H7 (cell line): ENCODE results near the gene LY9. TPM values are rescaled to one million over a fixed set of nuclear protein-coding genes. Genes with fewer than 3 reads are reported as not detected.

ENCODE experiments used
- DNase-seq: peaks from one replicate; pipeline ENCODE4 v3.0.0; 2012
- H3K27me3 ChIP-seq: 2 replicates; pipeline ENCODE4 v1.6.0; 2011; ENCODE audit warnings: mild to moderate bottlenecking, low read length; ENCODE audit not compliant: control insufficient read depth, insufficient read depth
- H3K36me3 ChIP-seq: replicated peaks from 2 replicates; pipeline ENCODE4 v1.5.1; 2011; ENCODE audit warnings: low read length; ENCODE audit not compliant: control insufficient read depth, insufficient read depth
- H3K4me3 ChIP-seq: 2 replicates; pipeline ENCODE4 v1.5.1; 2011; ENCODE audit warnings: low read depth, mild to moderate bottlenecking, control low read depth, low read length, moderate library complexity; ENCODE audit not compliant: insufficient read depth
- total RNA-seq: library from RNA; depleted of rRNA; stranded (reverse); fragments of >200 nt; shearing (Covaris generic); gene quantifications from 2 replicates; pipeline ENCODE4 v1.2.3, GENCODE V29; 2014

LY9 gene
- total RNA-seq, 1 experiment from 2014 or later: 0.24 TPM

- peak; percentile 12 for DNase-seq
- H3K36me3 ChIP-seq: no peaks in the 10 kb centered on the region
- H3K4me3 ChIP-seq: no peak overlapping the region
- H3K27me3 ChIP-seq: no peaks in the 10 kb centered on the region
Observed at GRCh38 chr1:160806109-160806665, 10.2 kb downstream of the LY9 start.

GRCh38 chr1:160806784-160807183 is 10.8 kb downstream of the LY9 start:
- no peak for DNase-seq
- no peaks in the 10 kb centered on the region for H3K27me3 ChIP-seq
- H3K4me3 ChIP-seq: no peak overlapping the region
- H3K36me3 ChIP-seq: no peaks in the 10 kb centered on the region

GRCh38 chr1:160807247-160807646 is 11.3 kb downstream of the LY9 start:
- Histone ChIP-seq H3K36me3 (no peaks in the 10 kb centered on the region), H3K4me3 (no peak overlapping the region), H3K27me3 (no peaks in the 10 kb centered on the region)
- DNase-seq: no peak

GRCh38 chr1:160807738-160808137 is 11.8 kb downstream of the LY9 start:
- Histone ChIP-seq H3K27me3 (no peaks in the 10 kb centered on the region), H3K36me3 (no peaks in the 10 kb centered on the region), H3K4me3 (no peak overlapping the region)
- peak; percentile 28 for DNase-seq

GRCh38 chr1:160808289-160808688 is 12.3 kb downstream of the LY9 start:
- Histone ChIP-seq H3K36me3 (no peaks in the 10 kb centered on the region), H3K27me3 (no peaks in the 10 kb centered on the region), H3K4me3 (no peak overlapping the region)
- no peak for DNase-seq

GRCh38 chr1:160810486-160810885 is 14.5 kb downstream of the LY9 start:
- no peak for DNase-seq
- H3K4me3 ChIP-seq: no peak overlapping the region

GRCh38 chr1:160811147-160811546 is 15.2 kb downstream of the LY9 start:
- DNase-seq: no peak
- Histone ChIP-seq H3K27me3 (no peaks in the 10 kb centered on the region), H3K4me3 (no peak overlapping the region), H3K36me3 (no peaks in the 10 kb centered on the region)

More at GRCh38 chr1:160810486-160810885, 14.5 kb downstream of the LY9 start:
- H3K27me3 ChIP-seq: no peaks in the 10 kb centered on the region
- no peaks in the 10 kb centered on the region for H3K36me3 ChIP-seq

GRCh38 chr1:160813215-160813614 is 17.2 kb downstream of the LY9 start:
- Histone ChIP-seq H3K4me3 (no peak overlapping the region), H3K36me3 (no peaks in the 10 kb centered on the region), H3K27me3 (no peaks in the 10 kb centered on the region)
- no peak for DNase-seq

- H3K36me3 ChIP-seq: no peaks in the 10 kb centered on the region
- no peaks in the 10 kb centered on the region for H3K27me3 ChIP-seq
- no peak overlapping the region for H3K4me3 ChIP-seq
- DNase-seq: no peak
Observed at GRCh38 chr1:160814316-160814715, 18.3 kb downstream of the LY9 start.

- Histone ChIP-seq H3K36me3 (no peaks in the 10 kb centered on the region), H3K4me3 (no peak overlapping the region), H3K27me3 (no peaks in the 10 kb centered on the region)
- DNase-seq: no peak
Observed at GRCh38 chr1:160814856-160815255, 18.9 kb downstream of the LY9 start.

GRCh38 chr1:160818207-160818937 is 22.4 kb downstream of the LY9 start:
- Histone ChIP-seq H3K27me3 (no peaks in the 10 kb centered on the region), H3K4me3 (no peak overlapping the region), H3K36me3 (no peaks in the 10 kb centered on the region)
- DNase-seq: no peak

- DNase-seq: no peak
- H3K27me3 ChIP-seq: no peaks in the 10 kb centered on the region
- no peak overlapping the region for H3K4me3 ChIP-seq
- no peaks in the 10 kb centered on the region for H3K36me3 ChIP-seq
Observed at GRCh38 chr1:160819186-160819585, 23.2 kb downstream of the LY9 start.

- DNase-seq: no peak
- Histone ChIP-seq H3K36me3 (no peaks in the 10 kb centered on the region), H3K4me3 (no peak overlapping the region), H3K27me3 (no peaks in the 10 kb centered on the region)
Observed at GRCh38 chr1:160821627-160822026, 25.7 kb downstream of the LY9 start.

- Histone ChIP-seq H3K4me3 (no peak overlapping the region), H3K27me3 (no peaks in the 10 kb centered on the region), H3K36me3 (no peaks in the 10 kb centered on the region)
- DNase-seq: no peak
Observed at GRCh38 chr1:160823296-160823695, 27.3 kb downstream of the LY9 start.

GRCh38 chr1:160826546-160826945 is 30.6 kb downstream of the LY9 start:
- DNase-seq: no peak
- no peak overlapping the region for H3K4me3 ChIP-seq
- no peaks in the 10 kb centered on the region; the same call in 1 of the 2 replicates for H3K27me3 ChIP-seq
- no peaks in the 10 kb centered on the region for H3K36me3 ChIP-seq
